H1 (cell line): ENCODE results near the gene ZNF398. TPM values are rescaled to one million over a fixed set of nuclear protein-coding genes. Genes with fewer than 3 reads are reported as not detected.

ENCODE experiments used
- CTCF ChIA-PET: fragments of 300-600 bp; sonication (Branson Sonifier 250); formaldehyde crosslinking; loops from one replicate; lab custom pipeline; 2021; ENCODE audit not compliant: partially characterized antibody; lab: Charles Lee
- POLR2A ChIA-PET: fragments of 300-600 bp; sonication (Branson Sonifier 250); formaldehyde crosslinking; loops from one replicate; lab custom pipeline; 2021; ENCODE audit warnings: inconsistent platforms; ENCODE audit not compliant: partially characterized antibody; lab: Charles Lee
- DNase-seq, 2 experiments: peaks; one replicate each; pipeline versions ENCODE4 v3.0.0 to v3.0.0-alpha.2; 2010 to 2022; ENCODE audit warnings: low spot score in 2 of 2, low read depth in 1 of 2, mixed read lengths in 1 of 2
- FAIRE-seq: peaks from 2 replicates; lab custom pipeline; 2011; peaks lifted over from hg19 to GRCh38; lab: Jason Lieb, UNC
- H2AFZ ChIP-seq: 2 replicates; pipeline ENCODE4 v1.8.1; 2012; ENCODE audit warnings: low read length, inconsistent platforms
- H2AK5ac ChIP-seq: 2 replicates; pipeline ENCODE4 v1.6.1; 2013; ENCODE audit warnings: low read depth, low read length
- H2BK120ac ChIP-seq: replicated peaks from 2 replicates; pipeline ENCODE3; 2013; ENCODE audit warnings: low read depth, low read length, inconsistent platforms
- H2BK12ac ChIP-seq: 2 replicates; pipeline ENCODE4 v1.6.1; 2013; ENCODE audit warnings: low read depth, low read length
- H2BK15ac ChIP-seq: 2 replicates; pipeline ENCODE4 v1.6.1; 2013; ENCODE audit warnings: low read length
- H2BK20ac ChIP-seq: 2 replicates; pipeline ENCODE4 v1.6.1; 2013; ENCODE audit warnings: low read length
- H2BK5ac ChIP-seq: 2 replicates; pipeline ENCODE4 v1.6.1; 2013; ENCODE audit warnings: low read depth, low read length
- H3K14ac ChIP-seq: 2 replicates; pipeline ENCODE4 v1.6.1; 2013; ENCODE audit warnings: inconsistent platforms; ENCODE audit not compliant: insufficient read length
- H3K18ac ChIP-seq: 2 replicates; pipeline ENCODE4 v1.6.1; 2013; ENCODE audit warnings: low read length; ENCODE audit errors: extremely low read depth
- H3K23ac ChIP-seq: 2 replicates; pipeline ENCODE4 v1.6.1; 2013; ENCODE audit warnings: inconsistent platforms; ENCODE audit not compliant: insufficient read length
- H3K23me2 ChIP-seq: 2 replicates; pipeline ENCODE4 v1.6.1; 2013; ENCODE audit warnings: low read depth, low read length
- H3K27ac ChIP-seq: 2 replicates; pipeline ENCODE4 v1.6.1; 2011; ENCODE audit warnings: low read depth, low read length, inconsistent platforms
- H3K27me3 ChIP-seq, 4 experiments: replicated peaks in 1 of 4; 1 replicate in 1 of 4; 2 replicates in 3 of 4; pipeline versions ENCODE4 v1.6.1 to v1.8.1; 2011 to 2013; ENCODE audit warnings: low read length in 3 of 4, mild to moderate bottlenecking in 3 of 4, inconsistent platforms in 2 of 4, mixed read lengths in 2 of 4, moderate library complexity in 1 of 4; ENCODE audit not compliant: control insufficient read depth in 3 of 4, insufficient read depth in 3 of 4; ENCODE audit errors: extremely low read depth in 1 of 4
- H3K36me3 ChIP-seq, 4 experiments: 2 replicates each; pipeline versions ENCODE4 v1.6.1 to v1.8.1; 2011 to 2013; ENCODE audit warnings: mild to moderate bottlenecking in 4 of 4, low read length in 3 of 4, moderate library complexity in 2 of 4, control low read depth in 1 of 4, inconsistent platforms in 1 of 4; ENCODE audit not compliant: insufficient read depth in 4 of 4, control insufficient read depth in 2 of 4
- H3K4ac ChIP-seq: replicated peaks from 2 replicates; pipeline ENCODE3; 2013; ENCODE audit warnings: low read length, low read depth, mixed read lengths, inconsistent platforms; ENCODE audit not compliant: insufficient read length
- H3K4me1 ChIP-seq, 4 experiments: replicated peaks in 1 of 4; 1 replicate in 1 of 4; 2 replicates in 3 of 4; pipeline versions ENCODE4 v1.6.1 to v1.8.1; 2011 to 2013; ENCODE audit warnings: low read length in 3 of 4, inconsistent platforms in 2 of 4, mixed read lengths in 1 of 4; ENCODE audit not compliant: insufficient read depth in 4 of 4, control insufficient read depth in 3 of 4
- H3K4me2 ChIP-seq, 2 experiments: 2 replicates each; pipeline versions ENCODE4 v1.6.1 to v1.8.1; 2011 to 2013; ENCODE audit warnings: low read depth in 2 of 2, low read length in 2 of 2, control low read depth in 1 of 2, inconsistent platforms in 1 of 2, mild to moderate bottlenecking in 1 of 2; ENCODE audit not compliant: insufficient read depth in 1 of 2
- H3K4me3 ChIP-seq, 4 experiments: fragments of 200-600, 300-600 bp in 1 of 4; sonication (generic), shearing (Covaris generic), sonication (Bioruptor Twin) in 1 of 4; 2 replicates each; pipeline versions ENCODE4 v1.5.1 to v1.8.1; 2011 to 2016; ENCODE audit warnings: low read length in 4 of 4, low read depth in 3 of 4, control low read depth in 2 of 4, inconsistent platforms in 2 of 4, mild to moderate bottlenecking in 2 of 4, mixed read lengths in 1 of 4, moderate library complexity in 1 of 4; ENCODE audit not compliant: insufficient read depth in 2 of 4; ENCODE audit errors: extremely low read depth in 1 of 4
- H3K56ac ChIP-seq: replicated peaks from 2 replicates; pipeline ENCODE3; 2013; ENCODE audit warnings: low read depth, mild to moderate bottlenecking, mixed read lengths, low read length, inconsistent platforms; ENCODE audit not compliant: insufficient read length
- H3K79me1 ChIP-seq: 2 replicates; pipeline ENCODE4 v1.6.1; 2013; ENCODE audit warnings: low read depth, low read length, control low read depth
- H3K79me2 ChIP-seq, 2 experiments: 2 replicates each; pipeline versions ENCODE4 v1.6.1 to v1.8.1; 2012 to 2013; ENCODE audit warnings: low read length in 2 of 2, mild to moderate bottlenecking in 2 of 2, inconsistent platforms in 1 of 2; ENCODE audit not compliant: insufficient read depth in 2 of 2, control insufficient read depth in 1 of 2
- H3K9ac ChIP-seq, 4 experiments: replicated peaks in 1 of 4; 1 replicate in 1 of 4; 2 replicates in 3 of 4; pipeline versions ENCODE4 v1.6.1 to v1.8.1; 2011 to 2013; ENCODE audit warnings: low read depth in 3 of 4, low read length in 3 of 4, control low read depth in 2 of 4, mild to moderate bottlenecking in 2 of 4, moderate library complexity in 2 of 4, inconsistent platforms in 1 of 4; ENCODE audit errors: extremely low read depth in 1 of 4
- H3K9me3 ChIP-seq, 2 experiments: 2 replicates each; pipeline versions ENCODE4 v1.6.1 to v1.8.1; 2012 to 2013; ENCODE audit warnings: mild to moderate bottlenecking in 2 of 2, moderate library complexity in 2 of 2, control low read depth in 1 of 2, inconsistent platforms in 1 of 2, low read depth in 1 of 2, low read length in 1 of 2, mixed read lengths in 1 of 2; ENCODE audit not compliant: insufficient read depth in 2 of 2
- H4K20me1 ChIP-seq, 2 experiments: replicated peaks in 1 of 2; 2 replicates each; pipeline versions ENCODE3 to v1.8.1; 2011 to 2013; ENCODE audit warnings: inconsistent platforms in 2 of 2, low read length in 2 of 2, mild to moderate bottlenecking in 1 of 2; ENCODE audit not compliant: insufficient read depth in 2 of 2, control insufficient read depth in 1 of 2
- H4K5ac ChIP-seq: 2 replicates; pipeline ENCODE4 v1.6.1; 2013; ENCODE audit warnings: low read length, low read depth, mixed read lengths, inconsistent platforms; ENCODE audit not compliant: insufficient read length
- H4K8ac ChIP-seq: 2 replicates; pipeline ENCODE4 v1.8.0; 2013; ENCODE audit warnings: mild to moderate bottlenecking, moderate library complexity, low read length, inconsistent platforms; ENCODE audit not compliant: insufficient read depth; ENCODE audit errors: extremely low read depth
- H4K91ac ChIP-seq: replicated peaks from 2 replicates; pipeline ENCODE3; 2013; ENCODE audit warnings: low read length, mixed read lengths, inconsistent platforms; ENCODE audit not compliant: insufficient read length
- BACH1 ChIP-seq: IDR thresholded peaks from 2 replicates; pipeline ENCODE4 v1.6.1; 2012; ENCODE audit warnings: low read length, improper control_type of control experiment
- CEBPB ChIP-seq: IDR thresholded peaks from 2 replicates; pipeline ENCODE4 v1.6.1; 2012; ENCODE audit warnings: low read depth, low read length
- CHD1 ChIP-seq: IDR thresholded peaks from 2 replicates; pipeline ENCODE4 v1.6.1; 2012; ENCODE audit warnings: low read depth, low read length, improper control_type of control experiment
- CREB1 ChIP-seq: IDR thresholded peaks from 2 replicates; pipeline ENCODE4 v1.6.1; 2012; ENCODE audit warnings: inconsistent platforms
- EZH2 ChIP-seq: fragments of 200-600 bp; sonication (generic); IDR thresholded peaks from 2 replicates; pipeline ENCODE4 v1.7.1; 2012; ENCODE audit warnings: low read depth, mild to moderate bottlenecking, moderate library complexity, low read length, inconsistent platforms; ENCODE audit not compliant: severe bottlenecking
- HDAC6 ChIP-seq: IDR thresholded peaks from one replicate; pipeline ENCODE4 v1.7.1; 2012; ENCODE audit warnings: low read depth, mild to moderate bottlenecking, inconsistent platforms, low read length, moderate library complexity
- RAD21 ChIP-seq, 2 experiments: IDR thresholded peaks in 1 of 2; conservative IDR thresholded peaks in 1 of 2; 2 replicates each; pipeline ENCODE4 v1.6.1; 2011; ENCODE audit warnings: low read depth in 2 of 2, low read length in 2 of 2, improper control_type of control experiment in 1 of 2, inconsistent platforms in 1 of 2, mild to moderate bottlenecking in 1 of 2, moderate library complexity in 1 of 2
- RFX5 ChIP-seq: IDR thresholded peaks from 2 replicates; pipeline ENCODE4 v1.6.1; 2011; ENCODE audit warnings: low read depth, low read length, improper control_type of control experiment, borderline replicate concordance
- RXRA ChIP-seq: IDR thresholded peaks from 2 replicates; pipeline ENCODE4 v1.6.1; 2011; ENCODE audit warnings: low read depth, mild to moderate bottlenecking, low read length, moderate library complexity; ENCODE audit not compliant: insufficient read depth
- SRF ChIP-seq: IDR thresholded peaks from 2 replicates; pipeline ENCODE4 v1.6.1; 2011; ENCODE audit warnings: mild to moderate bottlenecking, low read depth, low read length, moderate library complexity
- TBP ChIP-seq: IDR thresholded peaks from 2 replicates; pipeline ENCODE4 v1.6.1; 2011; ENCODE audit warnings: low read depth, low read length, improper control_type of control experiment
- TEAD4 ChIP-seq: IDR thresholded peaks from 2 replicates; pipeline ENCODE4 v1.6.1; 2012; ENCODE audit warnings: low read depth, low read length, inconsistent platforms, mixed read lengths
- WGBS, 2 experiments: shearing (Covaris generic) in 1 of 2; methylation state at CpG; one replicate each; pipeline versions ENCODE4 v1.1.6 to v1.1.7; 2013 to 2015; ENCODE audit warnings: low lambda C conversion rate in 2 of 2, mixed read lengths in 2 of 2, inconsistent platforms in 1 of 2, low coverage in 1 of 2, missing lambda C conversion rate in 1 of 2; ENCODE audit not compliant: insufficient replicate concordance in 2 of 2, insufficient coverage in 1 of 2, insufficient read length in 1 of 2; ENCODE audit errors: extremely low coverage in 1 of 2, missing lambda C conversion rate in 1 of 2; 5-methylcytosine and 5-hydroxymethylcytosine counted together
- polyA plus RNA-seq, 7 experiments: library from polyadenylated mRNA; depleted of rRNA in 3 of 7; stranded (reverse) in 5 of 7; unstranded in 2 of 7; fragments of >200 nt in 5 of 7; fragments of 200-250 nt in 2 of 7; gene quantifications; 1 replicate in 5 of 7; 2 replicates in 1 of 7; 4 replicates in 1 of 7; pipeline versions ENCODE4 v1.2.1 to v1.2.3, GENCODE V29; 2011 to 2013; ENCODE audit warnings: missing spikeins in 2 of 7, mixed read lengths in 2 of 7
- total RNA-seq: library from RNA; stranded (reverse); fragmentation: NEBNext Ultra II Directional; extraction: Animal tissue kit (Norgen Biotek cat#: 25700); gene quantifications from 2 replicates; pipeline ENCODE4 v1.2.1, GENCODE V29; 2021
- TF ChIP-seq, protein P1 (sequence below): IDR thresholded peaks from 2 replicates; pipeline ENCODE4 v1.6.1; 2011; ENCODE audit warnings: low read length, improper control_type of control experiment

ZNF398 gene
- total and polyA plus RNA-seq, 2 of the 8 experiments (the other 6 are each of a cell fraction or from before 2014, with no cell fraction given), result 52.7 to 63.5 TPM

DNA sequence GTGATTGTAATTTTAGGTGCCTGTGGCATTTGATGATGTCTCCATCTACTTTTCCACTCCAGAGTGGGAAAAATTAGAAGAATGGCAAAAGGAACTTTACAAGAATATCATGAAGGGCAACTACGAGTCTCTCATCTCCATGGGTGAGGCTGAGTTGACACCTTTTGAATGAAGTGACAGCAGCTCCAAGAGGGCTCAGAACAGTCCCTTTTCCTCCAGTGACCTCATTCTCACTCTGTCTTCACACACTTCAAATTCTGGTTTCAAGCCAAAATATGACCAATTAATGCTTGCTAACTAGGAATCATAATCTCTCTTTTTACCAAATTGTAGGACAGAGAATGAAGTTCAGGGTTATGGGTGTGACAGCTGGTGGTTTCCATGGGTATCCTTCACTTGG, 18.9 kb downstream of the ZNF398 start:
- POLR2A ChIA-PET, result interaction anchor here (0.9 to 11.6 kb wide), 8 partner anchors 8 to 29 kb away, joined by 3 to 138 read pairs (median 8); partner anchors contain the start of genes ZNF282 and ZNF398
- 100% methylated on average over 1 of the region's 1 CpG; no CpG with 5 or more reads in 1 of the 2 experiments for WGBS, 2 experiments

More for the DNA sequence above, 18.9 kb downstream of the ZNF398 start:
- H4K8ac ChIP-seq, result no peak overlapping the region
- H4K20me1 ChIP-seq, result peaks cover 5 to 9% of the 10 kb centered on the region in 2 experiments
- FAIRE-seq, result no peak
- no peak overlapping the region for H4K91ac ChIP-seq
- no peak overlapping the region for H4K5ac ChIP-seq
- peaks cover 20 to 80% (median 60%) of the 10 kb centered on the region in 4 experiments for H3K36me3 ChIP-seq
- CTCF ChIA-PET, result interaction anchor here (1.2 to 6.0 kb wide), 3 partner anchors 14 to 40 kb away, joined by 4 to 25 read pairs (median 18); partner anchors contain the start of genes ZNF398 and ZNF425
- no peak overlapping the region for H3K18ac ChIP-seq
- no peak overlapping the region for H3K27ac ChIP-seq
- H2BK12ac ChIP-seq, result no peak overlapping the region
- no peak overlapping the region for H2BK5ac ChIP-seq
- H2BK120ac ChIP-seq, result no peak overlapping the region
- H3K23ac ChIP-seq, result no peak overlapping the region
- H3K23me2 ChIP-seq, result no peaks in the 10 kb centered on the region
- no peak overlapping the region for H3K4ac ChIP-seq
- no peak overlapping the region for H3K56ac ChIP-seq
- H2BK15ac ChIP-seq, result no peak overlapping the region
- no peaks in the 10 kb centered on the region for H3K4me1 ChIP-seq
- no peak overlapping the region for H3K4me2 ChIP-seq
- no peaks in the 10 kb centered on the region for H3K9me3 ChIP-seq
- DNase-seq, result no peak
- no peak overlapping the region for H2BK20ac ChIP-seq
- H3K14ac ChIP-seq, result no peak overlapping the region
- no peak overlapping the region for H3K4me3 ChIP-seq
- no peaks in the 10 kb centered on the region for H3K27me3 ChIP-seq
- H3K9ac ChIP-seq, result no peak overlapping the region
- H3K79me1 ChIP-seq, result peaks cover 3% of the 10 kb centered on the region
- peaks cover 0 to 27% of the 10 kb centered on the region in 2 experiments; a peak in 2 of 4 replicates for H3K79me2 ChIP-seq
- no peak overlapping the region for H2AK5ac ChIP-seq
- H2AFZ ChIP-seq, result no peak overlapping the region
- TF ChIP-seq CREB1, result no peak
- TF ChIP-seq RXRA, result no peak
- no peak for TF ChIP-seq TEAD4
- no peak for TF ChIP-seq TBP
- no peak for TF ChIP-seq RFX5
- TF ChIP-seq BACH1, result no peak
- no peak for TF ChIP-seq HDAC6
- no peak for TF ChIP-seq SRF
- TF ChIP-seq RAD21 (IDR thresholded peaks at IDR 0.05 in 1 of 2, conservative IDR thresholded peaks at IDR 0.05 in 1 of 2; ENCODE audit: low read depth in 2 of 2, low read length in 2 of 2), result no peak
- no peak for TF ChIP-seq CEBPB
- TF ChIP-seq, protein P1, sequence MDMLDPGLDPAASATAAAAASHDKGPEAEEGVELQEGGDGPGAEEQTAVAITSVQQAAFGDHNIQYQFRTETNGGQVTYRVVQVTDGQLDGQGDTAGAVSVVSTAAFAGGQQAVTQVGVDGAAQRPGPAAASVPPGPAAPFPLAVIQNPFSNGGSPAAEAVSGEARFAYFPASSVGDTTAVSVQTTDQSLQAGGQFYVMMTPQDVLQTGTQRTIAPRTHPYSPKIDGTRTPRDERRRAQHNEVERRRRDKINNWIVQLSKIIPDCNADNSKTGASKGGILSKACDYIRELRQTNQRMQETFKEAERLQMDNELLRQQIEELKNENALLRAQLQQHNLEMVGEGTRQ, result no peak
- no peak for TF ChIP-seq CHD1
- TF ChIP-seq EZH2, result no peak
